AG09319 (cell line): ENCODE results near the gene GPX8.

Experiments used
- DNase-seq: peaks from one replicate; pipeline ENCODE4 v3.0.0-alpha.2; 2010; ENCODE audit warnings: low read depth; ENCODE audit errors: extremely low read depth
- CTCF ChIP-seq: IDR thresholded peaks from 2 replicates; pipeline ENCODE4 v1.5.1; 2011; ENCODE audit warnings: low read depth, mild to moderate bottlenecking, inconsistent platforms, low read length, moderate library complexity

GPX8 gene

GRCh38 chr5:55188656-55189540 is 28.9 kb downstream of the GPX8 start:
- TF ChIP-seq CTCF, result no peak
- no peak for DNase-seq

GRCh38 chr5:55191165-55191564 is 31.2 kb downstream of the GPX8 start:
- no peak for TF ChIP-seq CTCF
- DNase-seq, result no peak

GRCh38 chr5:55205001-55205400 is 45.0 kb downstream of the GPX8 start:
- no peak for DNase-seq

GRCh38 chr5:55211184-55211874 is 51.4 kb downstream of the GPX8 start:
- DNase-seq, result no peak
- TF ChIP-seq CTCF, result no peak

More at GRCh38 chr5:55205001-55205400, 45.0 kb downstream of the GPX8 start:
- no peak for TF ChIP-seq CTCF
